GM12891 (cell line): ENCODE measurements around the gene GAMT.

ENCODE experiments used
- PAX5 ChIP-seq: IDR thresholded peaks from 2 replicates; pipeline ENCODE4 v1.6.1; 2011; ENCODE audit warnings: low read length, moderate library complexity, mild to moderate bottlenecking; ENCODE audit not compliant: insufficient read depth, severe bottlenecking
- POLR2A ChIP-seq: IDR thresholded peaks from 2 replicates; pipeline ENCODE4 v1.6.1; 2011; ENCODE audit warnings: low read depth, low read length, control low read depth
- POLR2AphosphoS5 ChIP-seq: IDR thresholded peaks from 2 replicates; pipeline ENCODE4 v1.6.1; 2011; ENCODE audit warnings: low read depth, low read length, control low read depth

GRCh38 chr19:1396019-1396767 is 5.1 kb downstream of the GAMT start:
- TF ChIP-seq POLR2AphosphoS5 (0 out of 2 replicates have a peak, but pooled peaks have one; percentile 27), POLR2A (no peak), PAX5 (no peak)
